ENCODE measurements around the gene NIPBL.
"Not testable (repeated sequence)": the region's sequence is repeated elsewhere in the genome, so short reads cannot be mapped to it uniquely, and the experiment has no call there.

The NIPBL gene

GRCh38 chr5:36876299-36876964 lies at the start of gene NIPBL:
Gene NIPBL, plus strand, starts transcription at chr5:36876769. Its CDS starts 76,928 bp downstream, at chr5:36953697.
- DNase-seq, result peak; percentile 86

- DNase-seq, result no peak
Observed at GRCh38 chr5:36832274-36832673, 44.3 kb upstream of the NIPBL start.

GRCh38 chr5:36836831-36837230 lies 39.7 kb upstream of the NIPBL start:
- no peak for DNase-seq

GRCh38 chr5:36839489-36840476 lies 36.8 kb upstream of the NIPBL start:
- no peak for DNase-seq

GRCh38 chr5:36841677-36842076 lies 34.9 kb upstream of the NIPBL start:
- DNase-seq, result no peak

GRCh38 chr5:36842087-36842486 lies 34.5 kb upstream of the NIPBL start:
- no peak for DNase-seq

- DNase-seq, result no peak
Observed at GRCh38 chr5:36844305-36844704, 32.3 kb upstream of the NIPBL start.

GRCh38 chr5:36848545-36848944 lies 28.0 kb upstream of the NIPBL start:
- not testable (repeated sequence) for DNase-seq

GRCh38 chr5:36852903-36853302 lies 23.7 kb upstream of the NIPBL start:
- DNase-seq, result not testable (repeated sequence)

GRCh38 chr5:36854402-36855140 lies 22.0 kb upstream of the NIPBL start:
- DNase-seq, result no peak

GRCh38 chr5:36855141-36855495 lies 21.5 kb upstream of the NIPBL start:
- no peak for DNase-seq

- DNase-seq, result no peak
Observed at GRCh38 chr5:36861871-36862270, 14.7 kb upstream of the NIPBL start.

GRCh38 chr5:36870399-36871040 lies 6.0 kb upstream of the NIPBL start:
- no peak for DNase-seq

- no peak for DNase-seq
Observed at GRCh38 chr5:36874465-36874864, 2.1 kb upstream of the NIPBL start.

- peak; percentile 36 for DNase-seq
Observed at GRCh38 chr5:36875051-36875789, 1.3 kb upstream of the NIPBL start.

GRCh38 chr5:36875790-36876298 lies 725 bp upstream of the NIPBL start:
- DNase-seq, result peak; percentile 69

GRCh38 chr5:36876965-36877666 lies 547 bp downstream of the NIPBL start:
- DNase-seq, result peak; percentile 55

- DNase-seq, result no peak
Observed at GRCh38 chr5:36877667-36878391, 1.3 kb downstream of the NIPBL start.

- no peak for DNase-seq
Observed at GRCh38 chr5:36878392-36879082, 2.0 kb downstream of the NIPBL start.
